ENCODE data around the gene MAPKAP1.

Gene MAPKAP1

DNA sequence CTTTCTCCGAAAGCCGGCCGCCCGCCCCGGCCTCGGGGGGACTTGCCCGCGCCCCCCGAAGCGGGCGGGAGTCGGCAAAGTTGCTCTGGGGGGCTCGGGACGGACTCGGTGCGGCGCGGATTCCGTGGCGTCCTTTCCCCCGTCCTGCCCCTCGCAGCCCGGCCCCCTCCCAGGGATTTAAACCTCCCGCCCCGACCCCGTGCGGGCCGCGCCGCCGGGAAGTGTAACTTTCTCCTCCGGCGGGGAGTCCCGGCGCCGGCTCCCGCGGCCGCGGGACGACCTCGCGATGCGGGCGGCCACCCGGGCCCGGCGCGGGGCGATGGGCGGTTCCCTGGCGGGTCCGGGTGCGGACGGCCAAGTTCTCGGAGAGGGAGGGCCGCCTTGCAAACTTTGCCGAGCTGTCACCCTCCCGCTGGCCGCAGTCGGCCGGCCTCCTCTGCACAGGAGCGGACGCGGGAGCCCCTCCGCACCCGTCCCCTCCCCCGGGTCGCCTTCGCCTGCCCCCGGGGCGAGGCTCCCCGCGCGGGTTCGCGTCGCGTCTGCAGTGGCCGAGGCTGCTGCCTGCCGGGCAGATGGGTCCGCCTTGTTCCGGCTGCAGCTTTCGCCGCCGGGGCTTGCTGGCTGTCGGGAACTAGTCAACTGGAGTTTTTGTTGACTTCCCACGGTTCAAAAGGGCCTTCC lies 40.9 kb upstream of the MAPKAP1 start:
- peak overlapping the region; percentile 45; the same call in 1 of the 2 replicates for H3K27ac ChIP-seq (ENCODE audit: low read depth, low read length)
- no peaks in the 10 kb centered on the region for H3K36me3 ChIP-seq (ENCODE audit: insufficient read depth, low read length)
- peaks cover 32% of the 10 kb centered on the region for H3K4me1 ChIP-seq (ENCODE audit: control insufficient read depth, insufficient read depth, low read length, unreplicated experiment)
- H2AFZ ChIP-seq (ENCODE audit: low read length, unreplicated experiment), result peak overlapping the region; percentile 88
- H3K27me3 ChIP-seq (ENCODE audit: insufficient read depth, low read length), result no peaks in the 10 kb centered on the region
- H3K79me2 ChIP-seq (ENCODE audit: control insufficient read depth, insufficient read depth, low read length, unreplicated experiment), result peaks cover 50% of the 10 kb centered on the region
- H3K4me3 ChIP-seq (ENCODE audit: low read depth, low read length), result peak overlapping the region; percentile 90

DNA sequence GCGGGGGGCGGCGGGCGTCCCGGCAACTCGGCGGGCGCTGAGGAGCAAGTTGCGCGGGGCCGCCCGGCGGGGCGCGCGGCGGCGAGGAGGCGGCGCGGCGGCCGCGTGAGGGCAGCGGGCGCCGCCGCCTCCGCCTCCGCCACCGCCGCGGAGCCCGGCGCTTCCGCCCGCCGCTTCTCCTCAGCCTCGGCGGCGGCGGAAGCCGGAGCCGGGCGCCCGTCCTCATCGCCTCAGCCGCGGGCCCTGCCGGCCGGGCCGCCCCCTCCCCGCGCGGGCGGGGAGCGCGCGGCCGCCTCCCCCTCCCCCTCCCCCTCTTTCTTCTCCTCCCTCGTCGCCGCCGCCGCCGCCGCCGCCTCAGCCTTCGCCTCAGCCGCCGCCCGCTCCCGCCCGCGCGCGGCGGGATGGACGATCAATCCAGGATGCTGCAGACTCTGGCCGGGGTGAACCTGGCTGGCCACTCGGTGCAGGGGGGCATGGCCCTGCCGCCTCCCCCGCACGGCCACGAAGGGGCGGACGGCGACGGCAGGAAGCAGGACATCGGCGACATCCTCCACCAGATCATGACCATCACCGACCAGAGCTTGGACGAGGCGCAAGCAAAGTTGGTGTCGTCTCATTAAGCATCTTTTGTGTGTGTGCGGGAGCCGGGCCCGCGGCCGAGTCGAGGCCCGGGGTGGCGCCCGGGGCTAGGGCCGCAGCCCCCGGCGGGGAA lies 40.2 kb upstream of the MAPKAP1 start, which contains the start of gene PBX3:
TSS of gene PBX3 (plus strand) at position 321 of the 712 bp plus-strand sequence.
- Histone ChIP-seq H3K79me2 (ENCODE audit: control insufficient read depth, insufficient read depth, low read length, unreplicated experiment) (peaks cover 47% of the 10 kb centered on the region), H3K36me3 (ENCODE audit: insufficient read depth, low read length) (no peaks in the 10 kb centered on the region), H3K4me1 (ENCODE audit: control insufficient read depth, insufficient read depth, low read length, unreplicated experiment) (peaks cover 26% of the 10 kb centered on the region), H3K4me3 (ENCODE audit: low read depth, low read length) (peak within 1 kb of the TSS; percentile 90), H3K27me3 (ENCODE audit: insufficient read depth, low read length) (no peaks in the 10 kb centered on the region), H2AFZ (ENCODE audit: low read length, unreplicated experiment) (peak within 1 kb of the TSS; percentile 88), H3K27ac (ENCODE audit: low read depth, low read length) (peak within 1 kb of the TSS; percentile 74)

DNA sequence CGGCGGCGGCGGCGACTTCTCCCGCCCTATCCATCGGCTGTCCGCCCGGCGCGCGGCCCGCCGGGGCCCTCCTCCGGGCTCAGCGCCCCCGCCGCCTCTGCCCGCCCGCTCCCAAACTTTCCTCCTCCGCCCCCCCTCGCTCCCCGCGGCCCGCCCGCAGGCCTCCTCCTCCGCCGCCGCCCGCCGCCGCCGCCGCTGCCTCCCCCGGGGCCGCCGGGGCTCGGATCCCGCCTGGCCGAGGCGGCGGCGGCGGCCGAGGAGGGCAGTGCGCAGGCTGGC lies 39.7 kb upstream of the MAPKAP1 start:
- Histone ChIP-seq H3K27ac (ENCODE audit: low read depth, low read length) (0 out of 2 replicates have a peak overlapping the region, but pooled peaks have one; percentile 74), H3K4me1 (ENCODE audit: control insufficient read depth, insufficient read depth, low read length, unreplicated experiment) (peaks cover 22% of the 10 kb centered on the region), H3K79me2 (ENCODE audit: control insufficient read depth, insufficient read depth, low read length, unreplicated experiment) (peaks cover 43% of the 10 kb centered on the region), H3K36me3 (ENCODE audit: insufficient read depth, low read length) (no peaks in the 10 kb centered on the region), H2AFZ (ENCODE audit: low read length, unreplicated experiment) (no peak overlapping the region), H3K4me3 (ENCODE audit: low read depth, low read length) (peak overlapping the region; percentile 79), H3K27me3 (ENCODE audit: insufficient read depth, low read length) (no peaks in the 10 kb centered on the region)

DNA sequence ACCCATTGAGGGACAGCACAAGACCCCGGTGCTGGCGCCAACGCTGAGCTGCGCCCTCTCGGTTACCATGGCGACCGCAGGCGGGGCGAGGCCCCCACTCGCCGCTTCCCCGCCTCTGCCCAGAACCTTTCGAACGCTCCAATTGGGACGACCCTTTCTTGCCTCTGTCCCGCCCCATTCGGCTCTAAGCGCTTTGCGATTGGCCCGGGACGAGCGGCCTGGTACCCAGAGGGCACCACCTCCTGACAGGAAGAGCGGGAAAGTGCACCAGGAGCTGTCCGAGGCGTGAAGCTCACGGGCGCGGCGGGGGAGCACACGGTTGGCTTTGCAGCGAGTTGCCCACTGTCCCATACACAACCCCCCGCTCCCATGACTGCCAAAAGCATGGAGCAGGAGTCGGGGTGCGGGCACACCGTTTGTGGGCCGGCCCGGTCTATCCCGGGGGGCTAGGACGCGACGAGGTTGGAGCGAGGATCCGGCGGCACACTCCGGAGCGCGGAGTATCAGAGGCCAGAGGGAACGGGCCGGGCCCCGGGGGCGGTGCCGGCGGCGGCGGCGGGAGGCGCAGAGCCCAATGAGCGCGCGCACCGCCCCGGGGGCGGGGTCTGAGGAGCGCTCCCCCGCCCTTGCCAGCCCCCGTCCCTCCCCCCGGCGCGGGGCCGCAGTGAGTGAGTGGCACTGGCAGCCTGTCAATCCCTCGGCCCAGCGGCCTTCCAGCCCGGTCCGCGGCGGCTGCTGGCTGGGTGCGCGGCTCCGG lies 39.2 kb upstream of the MAPKAP1 start:
- H2AFZ ChIP-seq (ENCODE audit: low read length, unreplicated experiment), result peak overlapping the region; percentile 40
- H3K4me3 ChIP-seq (ENCODE audit: low read depth, low read length), result peak overlapping the region; percentile 79
- peak overlapping the region; percentile 74 for H3K27ac ChIP-seq (ENCODE audit: low read depth, low read length)

DNA sequence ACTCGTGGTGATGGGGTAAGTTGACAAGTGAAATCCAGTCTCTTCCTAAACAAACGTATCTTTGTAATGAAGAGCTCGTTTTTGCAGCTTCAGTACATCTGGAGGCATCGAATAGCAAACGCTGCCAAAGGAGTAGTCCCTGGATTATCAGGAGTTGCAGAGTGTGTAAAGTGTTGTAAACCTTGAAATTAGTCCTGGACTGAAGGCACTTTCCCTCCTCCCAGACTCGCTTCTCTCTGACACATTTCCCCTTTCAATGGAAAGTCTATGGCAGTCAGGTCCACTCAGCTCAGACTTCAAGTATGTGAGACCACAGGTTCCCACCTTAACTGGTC lies 38.6 kb upstream of the MAPKAP1 start:
- H3K4me1 ChIP-seq (ENCODE audit: control insufficient read depth, insufficient read depth, low read length, unreplicated experiment), result peaks cover 16% of the 10 kb centered on the region
- H3K36me3 ChIP-seq (ENCODE audit: insufficient read depth, low read length), result no peaks in the 10 kb centered on the region
- peak overlapping the region; percentile 40 for H2AFZ ChIP-seq (ENCODE audit: low read length, unreplicated experiment)
- H3K27ac ChIP-seq (ENCODE audit: low read depth, low read length), result no peak overlapping the region
- peaks cover 34% of the 10 kb centered on the region for H3K79me2 ChIP-seq (ENCODE audit: control insufficient read depth, insufficient read depth, low read length, unreplicated experiment)
- H3K27me3 ChIP-seq (ENCODE audit: insufficient read depth, low read length), result no peaks in the 10 kb centered on the region
- peak overlapping the region; percentile 79 for H3K4me3 ChIP-seq (ENCODE audit: low read depth, low read length)

More for the DNA sequence above, 39.2 kb upstream of the MAPKAP1 start:
- Histone ChIP-seq H3K36me3 (ENCODE audit: insufficient read depth, low read length) (no peaks in the 10 kb centered on the region), H3K4me1 (ENCODE audit: control insufficient read depth, insufficient read depth, low read length, unreplicated experiment) (peaks cover 17% of the 10 kb centered on the region), H3K27me3 (ENCODE audit: insufficient read depth, low read length) (no peaks in the 10 kb centered on the region), H3K79me2 (ENCODE audit: control insufficient read depth, insufficient read depth, low read length, unreplicated experiment) (peaks cover 38% of the 10 kb centered on the region)

DNA sequence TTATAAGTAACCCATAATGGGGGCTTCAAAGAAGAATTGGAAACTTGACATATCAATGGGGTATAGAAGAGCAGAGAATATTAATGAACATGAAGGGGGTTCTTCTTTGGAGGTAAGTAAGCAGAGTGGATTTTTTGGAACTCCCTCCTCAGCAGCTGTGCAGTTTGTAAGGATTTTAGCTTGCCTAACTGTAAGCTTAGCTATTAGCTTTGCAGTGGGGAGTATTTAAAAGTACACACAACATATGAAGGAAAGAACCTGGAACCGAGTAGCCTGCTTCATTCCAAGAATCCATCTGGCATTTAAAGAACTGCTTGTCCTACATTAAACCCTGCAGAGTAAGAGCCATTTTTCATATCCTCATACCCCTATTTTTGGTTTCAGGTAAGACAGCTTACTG lies 38.0 kb upstream of the MAPKAP1 start:
- no peaks in the 10 kb centered on the region for H3K27me3 ChIP-seq (ENCODE audit: insufficient read depth, low read length)
- no peak overlapping the region for H3K4me3 ChIP-seq (ENCODE audit: low read depth, low read length)
- H3K27ac ChIP-seq (ENCODE audit: low read depth, low read length), result no peak overlapping the region
- no peak overlapping the region for H2AFZ ChIP-seq (ENCODE audit: low read length, unreplicated experiment)
- H3K79me2 ChIP-seq (ENCODE audit: control insufficient read depth, insufficient read depth, low read length, unreplicated experiment), result peaks cover 28% of the 10 kb centered on the region
- H3K4me1 ChIP-seq (ENCODE audit: control insufficient read depth, insufficient read depth, low read length, unreplicated experiment), result peaks cover 16% of the 10 kb centered on the region
- no peaks in the 10 kb centered on the region for H3K36me3 ChIP-seq (ENCODE audit: insufficient read depth, low read length)

DNA sequence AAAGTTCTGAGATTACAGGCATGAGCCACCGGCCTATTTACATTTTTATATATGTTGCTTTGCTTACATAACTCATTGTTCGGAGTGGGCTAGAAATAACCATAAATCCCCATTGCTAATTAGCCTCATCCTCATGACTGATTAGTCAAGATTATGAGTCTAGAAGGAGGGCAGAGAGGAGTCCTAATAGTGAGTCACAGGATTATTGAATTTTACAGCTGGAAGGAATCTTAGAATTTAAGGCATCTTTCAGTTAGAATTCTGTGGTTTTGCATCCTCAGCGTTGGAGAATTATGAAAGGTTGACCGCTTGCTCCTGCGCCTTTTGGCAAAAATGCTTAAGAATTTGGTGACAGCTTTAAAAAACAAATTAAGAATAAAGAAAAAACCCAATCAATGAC lies 37.6 kb upstream of the MAPKAP1 start:
- Histone ChIP-seq H3K4me3 (ENCODE audit: low read depth, low read length) (no peak overlapping the region), H3K27ac (ENCODE audit: low read depth, low read length) (no peak overlapping the region), H3K79me2 (ENCODE audit: control insufficient read depth, insufficient read depth, low read length, unreplicated experiment) (peaks cover 24% of the 10 kb centered on the region), H2AFZ (ENCODE audit: low read length, unreplicated experiment) (no peak overlapping the region), H3K27me3 (ENCODE audit: insufficient read depth, low read length) (no peaks in the 10 kb centered on the region), H3K4me1 (ENCODE audit: control insufficient read depth, insufficient read depth, low read length, unreplicated experiment) (peaks cover 12% of the 10 kb centered on the region), H3K36me3 (ENCODE audit: insufficient read depth, low read length) (no peaks in the 10 kb centered on the region)

DNA sequence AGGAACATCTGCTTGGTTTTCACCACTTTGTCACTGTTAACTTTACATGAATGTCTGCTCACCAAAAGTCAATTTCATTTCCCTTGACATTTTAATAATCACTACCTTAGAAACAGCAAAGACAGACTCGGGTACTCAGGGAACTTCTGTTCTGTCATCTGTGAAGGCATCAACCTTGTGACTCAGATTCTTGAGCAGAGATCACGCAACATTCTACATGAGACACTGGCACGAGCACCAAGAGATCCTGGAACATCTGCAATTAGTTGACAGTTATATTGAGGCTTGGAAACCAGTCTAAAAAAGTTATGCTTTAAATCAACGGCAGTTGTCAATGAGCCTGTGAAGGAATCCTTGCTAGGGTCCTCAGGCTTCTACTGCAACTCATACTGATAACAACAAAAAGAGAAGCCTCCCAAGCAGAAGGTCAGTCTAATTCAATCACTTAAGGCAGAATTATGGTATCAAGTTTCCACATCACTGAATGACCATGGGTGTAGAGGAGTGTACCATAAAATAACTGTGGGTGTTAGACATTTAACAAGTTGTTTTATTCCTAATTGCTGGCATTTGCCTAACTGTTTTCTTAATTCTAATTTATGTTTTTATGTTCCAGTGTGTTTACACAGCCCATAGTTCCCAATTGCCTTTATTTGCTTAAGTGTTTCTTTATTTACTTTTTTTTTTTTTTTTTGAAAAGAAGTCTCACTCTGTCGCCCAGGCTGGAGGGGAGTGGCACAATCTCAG lies 36.8 kb upstream of the MAPKAP1 start:
- H3K4me1 ChIP-seq (ENCODE audit: control insufficient read depth, insufficient read depth, low read length, unreplicated experiment), result peaks cover 11% of the 10 kb centered on the region
- no peaks in the 10 kb centered on the region for H3K27me3 ChIP-seq (ENCODE audit: insufficient read depth, low read length)
- H2AFZ ChIP-seq (ENCODE audit: low read length, unreplicated experiment), result no peak overlapping the region
- H3K27ac ChIP-seq (ENCODE audit: low read depth, low read length), result no peak overlapping the region
- H3K79me2 ChIP-seq (ENCODE audit: control insufficient read depth, insufficient read depth, low read length, unreplicated experiment), result peaks cover 16% of the 10 kb centered on the region
- H3K36me3 ChIP-seq (ENCODE audit: insufficient read depth, low read length), result no peaks in the 10 kb centered on the region
- H3K4me3 ChIP-seq (ENCODE audit: low read depth, low read length), result no peak overlapping the region

DNA sequence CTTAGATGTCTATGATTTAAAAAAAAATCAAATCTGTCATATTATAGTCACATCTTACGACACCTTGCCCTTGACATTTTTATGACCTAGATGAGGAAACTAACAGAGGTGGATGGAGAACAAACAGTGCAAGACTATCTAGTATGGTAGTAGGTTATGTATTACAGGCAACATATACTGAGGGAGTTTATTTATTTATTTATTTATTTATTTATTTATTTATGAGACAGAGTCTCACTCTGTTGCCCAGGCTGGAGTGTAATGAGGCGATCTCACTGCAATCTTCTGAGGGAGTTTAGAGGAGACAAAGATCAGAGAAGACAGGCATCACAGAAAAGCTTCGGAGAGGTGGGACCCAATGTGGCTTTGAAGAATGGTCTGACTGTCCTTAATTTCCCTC lies 35.6 kb upstream of the MAPKAP1 start:
- Histone ChIP-seq H3K27ac (ENCODE audit: low read depth, low read length) (no peak overlapping the region), H3K27me3 (ENCODE audit: insufficient read depth, low read length) (no peaks in the 10 kb centered on the region), H3K36me3 (ENCODE audit: insufficient read depth, low read length) (no peaks in the 10 kb centered on the region), H2AFZ (ENCODE audit: low read length, unreplicated experiment) (no peak overlapping the region), H3K79me2 (ENCODE audit: control insufficient read depth, insufficient read depth, low read length, unreplicated experiment) (peaks cover 4% of the 10 kb centered on the region), H3K4me1 (ENCODE audit: control insufficient read depth, insufficient read depth, low read length, unreplicated experiment) (peaks cover 11% of the 10 kb centered on the region), H3K4me3 (ENCODE audit: low read depth, low read length) (no peak overlapping the region)

DNA sequence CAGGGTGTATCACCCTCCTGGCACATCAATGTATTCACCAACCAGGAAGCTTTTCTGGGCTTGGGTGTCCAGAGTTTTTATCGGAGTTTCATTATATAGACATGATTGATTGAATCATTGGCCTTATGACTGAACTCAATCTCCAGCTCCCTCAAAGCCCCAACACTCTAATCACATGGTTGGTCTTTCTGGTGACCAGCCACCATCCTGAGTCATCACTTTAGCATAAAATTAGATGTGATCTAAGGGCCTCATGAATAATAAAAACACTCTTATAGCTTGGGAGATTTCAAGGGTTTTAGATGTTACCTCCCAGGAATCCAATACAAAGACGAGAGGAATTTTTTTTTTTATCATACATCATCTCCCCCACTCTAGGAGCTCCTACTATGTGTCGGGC lies 32.4 kb upstream of the MAPKAP1 start:
- Histone ChIP-seq H3K4me3 (ENCODE audit: low read depth, low read length) (no peak overlapping the region), H3K79me2 (ENCODE audit: control insufficient read depth, insufficient read depth, low read length, unreplicated experiment) (no peaks in the 10 kb centered on the region), H3K36me3 (ENCODE audit: insufficient read depth, low read length) (no peaks in the 10 kb centered on the region)

More for the DNA sequence above, 32.4 kb upstream of the MAPKAP1 start:
- Histone ChIP-seq H2AFZ (ENCODE audit: low read length, unreplicated experiment) (no peak overlapping the region), H3K27me3 (ENCODE audit: insufficient read depth, low read length) (no peaks in the 10 kb centered on the region), H3K27ac (ENCODE audit: low read depth, low read length) (no peak overlapping the region), H3K4me1 (ENCODE audit: control insufficient read depth, insufficient read depth, low read length, unreplicated experiment) (no peaks in the 10 kb centered on the region)

All from ACC112 (cell line).